Measurements from ENCODE around the gene CACNA1C.
"Not testable (repeated sequence)": the region's sequence is repeated elsewhere in the genome, so short reads cannot be mapped to it uniquely, and the experiment has no call there.

The CACNA1C gene

GRCh38 chr12:2098852-2099251 is 46.1 kb downstream of the CACNA1C start:
- TF ChIP-seq CTCF (conservative IDR thresholded peaks at IDR 0.05; ENCODE audit: low read depth, low read length) = no peak
- no peak overlapping the region for H3K4me3 ChIP-seq (ENCODE audit: low read depth, low read length)
- DNase-seq (ENCODE audit: low read depth) = no peak

- no peak for DNase-seq (ENCODE audit: low read depth)
- no peak overlapping the region for H3K4me3 ChIP-seq (ENCODE audit: low read depth, low read length)
- no peak for TF ChIP-seq CTCF (conservative IDR thresholded peaks at IDR 0.05; ENCODE audit: low read depth, low read length)
Observed at GRCh38 chr12:2099595-2099994, 46.8 kb downstream of the CACNA1C start.

- no peak for TF ChIP-seq CTCF (conservative IDR thresholded peaks at IDR 0.05; ENCODE audit: low read depth, low read length)
- H3K4me3 ChIP-seq (ENCODE audit: low read depth, low read length) = no peak overlapping the region
- no peak for DNase-seq (ENCODE audit: low read depth)
Observed at GRCh38 chr12:2101359-2101758, 48.6 kb downstream of the CACNA1C start.

- no peak for TF ChIP-seq CTCF (conservative IDR thresholded peaks at IDR 0.05; ENCODE audit: low read depth, low read length)
- DNase-seq (ENCODE audit: low read depth) = no peak
- no peak overlapping the region for H3K4me3 ChIP-seq (ENCODE audit: low read depth, low read length)
Observed at GRCh38 chr12:2101771-2102170, 49.0 kb downstream of the CACNA1C start.

GRCh38 chr12:2102736-2103135 is 49.9 kb downstream of the CACNA1C start:
- H3K4me3 ChIP-seq (ENCODE audit: low read depth, low read length) = not testable (repeated sequence)

GRCh38 chr12:2105387-2105786 is 52.6 kb downstream of the CACNA1C start:
- not testable (repeated sequence) for H3K4me3 ChIP-seq (ENCODE audit: low read depth, low read length); DNase-seq (ENCODE audit: low read depth)

More at GRCh38 chr12:2102736-2103135, 49.9 kb downstream of the CACNA1C start:
- DNase-seq (ENCODE audit: low read depth) = not testable (repeated sequence)

- TF ChIP-seq CTCF (conservative IDR thresholded peaks at IDR 0.05; ENCODE audit: low read depth, low read length) = no peak
- no peak overlapping the region for H3K4me3 ChIP-seq (ENCODE audit: low read depth, low read length)
- DNase-seq (ENCODE audit: low read depth) = no peak
Observed at GRCh38 chr12:2108166-2108565, 55.4 kb downstream of the CACNA1C start.

GRCh38 chr12:2108975-2109671 is 56.3 kb downstream of the CACNA1C start:
- no peak for DNase-seq (ENCODE audit: low read depth)
- TF ChIP-seq CTCF (conservative IDR thresholded peaks at IDR 0.05; ENCODE audit: low read depth, low read length) = no peak
- no peak overlapping the region for H3K4me3 ChIP-seq (ENCODE audit: low read depth, low read length)

All from choroid plexus epithelial cell (primary cell).